ENCODE results near the gene PRKCE. TPM values are rescaled to one million over a fixed set of nuclear protein-coding genes. Genes with fewer than 3 reads are reported as not detected.

PRKCE gene
- polyA plus RNA-seq, 1 of the 3 experiments (the other 2 are of a cell fraction), result 16.3 TPM

GRCh38 chr2:45975752-45976517, 324.5 kb downstream of the PRKCE start:
- ChIA-PET CTCF (interaction anchor here (1.0 to 1.6 kb wide), 4 partner anchors 11 to 39 kb away, joined by 3 to 7 read pairs (median 4); no protein-coding TSS in a partner anchor), POLR2A (no interaction called here)
- H3K4me3 ChIP-seq (ENCODE audit: low read depth in 2 of 2, low read length in 1 of 2), result no peak overlapping the region
- no peaks in the 10 kb centered on the region for H3K27me3 ChIP-seq (ENCODE audit: insufficient read depth)
- no peaks in the 10 kb centered on the region for H3K9me3 ChIP-seq
- H4K20me1 ChIP-seq (ENCODE audit: insufficient read depth), result no peaks in the 10 kb centered on the region
- no peaks in the 10 kb centered on the region for H3K36me3 ChIP-seq (replicated peaks in 1 of 2; ENCODE audit: control insufficient read depth in 1 of 2, insufficient read depth in 2 of 2, low read length in 1 of 2)
- no peaks in the 10 kb centered on the region for H3F3A ChIP-seq (replicated peaks; ENCODE audit: insufficient read depth)
- no peaks in the 10 kb centered on the region; a peak in 1 of 4 replicates for H3K4me1 ChIP-seq (ENCODE audit: control insufficient read depth in 1 of 2, insufficient read depth in 2 of 2, low read depth in 1 of 2, low read length in 1 of 2)
- TF ChIP-seq SMC3 (IDR thresholded peaks at IDR 0.05; ENCODE audit: low read depth, low read length), result no peak
- no peak for TF ChIP-seq USF2 (IDR thresholded peaks at IDR 0.05; ENCODE audit: borderline replicate concordance, low read depth, low read length)
- TF ChIP-seq ELF1 (IDR thresholded peaks at IDR 0.05), result no peak
- TF ChIP-seq NFIC (IDR thresholded peaks at IDR 0.05; ENCODE audit: borderline replicate concordance), result no peak
- no peak for TF ChIP-seq RAD21 (IDR thresholded peaks at IDR 0.05; ENCODE audit: low read length)
- TF ChIP-seq FOSL2 (IDR thresholded peaks at IDR 0.05; ENCODE audit: borderline replicate concordance, low read depth), result no peak
- no peak overlapping the region for H3K4me2 ChIP-seq
- H3K79me2 ChIP-seq (ENCODE audit: insufficient read depth), result no peaks in the 10 kb centered on the region
- H3K9ac ChIP-seq, result no peak overlapping the region
- no peaks in the 10 kb centered on the region for H3K9me2 ChIP-seq
- H3K27ac ChIP-seq (ENCODE audit: low read depth in 2 of 2, low read length in 1 of 2), result no peak overlapping the region
- DNase-seq, result no peak
- no peak overlapping the region for H2AFZ ChIP-seq (ENCODE audit: low read depth)
- 88% methylated on average over 14 of the region's 14 CpGs for WGBS (ENCODE audit: low lambda C conversion rate)

- no peak overlapping the region for H3K4me3 ChIP-seq (ENCODE audit: low read depth in 2 of 2, low read length in 1 of 2)
- no peaks in the 10 kb centered on the region for H3K9me3 ChIP-seq
- H3K9ac ChIP-seq, result no peak overlapping the region
- no peak for DNase-seq
- CTCF ChIA-PET, result interaction anchor here (1.1 to 4.9 kb wide), 3 partner anchors 13 to 319 kb away, joined by 3 to 36 read pairs (median 3); no protein-coding TSS in a partner anchor
- H3K79me2 ChIP-seq (ENCODE audit: insufficient read depth), result no peaks in the 10 kb centered on the region
- POLR2A ChIA-PET, result no interaction called here
- no peaks in the 10 kb centered on the region for H3K36me3 ChIP-seq (replicated peaks in 1 of 2; ENCODE audit: control insufficient read depth in 1 of 2, insufficient read depth in 2 of 2, low read length in 1 of 2)
- no peak overlapping the region for H3K4me2 ChIP-seq
- H3K27me3 ChIP-seq (ENCODE audit: insufficient read depth), result no peaks in the 10 kb centered on the region
- no peaks in the 10 kb centered on the region for H3K9me2 ChIP-seq
- no peak for TF ChIP-seq GABPA (IDR thresholded peaks at IDR 0.05; ENCODE audit: low read depth)
- TF ChIP-seq TEAD4 (IDR thresholded peaks at IDR 0.05; ENCODE audit: borderline replicate concordance, insufficient read depth), result no peak
- TF ChIP-seq ELF1 (IDR thresholded peaks at IDR 0.05), result no peak
- TF ChIP-seq ZBTB33 (IDR thresholded peaks at IDR 0.05; ENCODE audit: borderline replicate concordance, low read depth), result no peak
- TF ChIP-seq RCOR1 (IDR thresholded peaks at IDR 0.05; ENCODE audit: low read length), result no peak
- TF ChIP-seq RFX5 (IDR thresholded peaks at IDR 0.05; ENCODE audit: low read length), result no peak
- TF ChIP-seq REST (IDR thresholded peaks at IDR 0.05; ENCODE audit: low read depth, low read length), result no peak
- TF ChIP-seq CHD2 (IDR thresholded peaks at IDR 0.05; ENCODE audit: low read length, partially characterized antibody), result no peak
- no peak for TF ChIP-seq RAD21 (IDR thresholded peaks at IDR 0.05; ENCODE audit: low read length)
- no peak for TF ChIP-seq GATA2 (CRISPR knock-in tag; IDR thresholded peaks at IDR 0.05)
- no peak for TF ChIP-seq JUND (IDR thresholded peaks at IDR 0.05)
- TF ChIP-seq EZH2phosphoT487 (IDR thresholded peaks at IDR 0.05; ENCODE audit: borderline replicate concordance, low read depth), result no peak
- no peak for TF ChIP-seq RXRA (IDR thresholded peaks at IDR 0.05; ENCODE audit: borderline replicate concordance, low read depth)
- no peak for TF ChIP-seq TAF1 (IDR thresholded peaks at IDR 0.05; ENCODE audit: borderline replicate concordance, low read depth, low read length)
- no peaks in the 10 kb centered on the region for H3F3A ChIP-seq (replicated peaks; ENCODE audit: insufficient read depth)
- no peaks in the 10 kb centered on the region for H3K4me1 ChIP-seq (ENCODE audit: control insufficient read depth in 1 of 2, insufficient read depth in 2 of 2, low read depth in 1 of 2, low read length in 1 of 2)
- no peak overlapping the region for H3K27ac ChIP-seq (ENCODE audit: low read depth in 2 of 2, low read length in 1 of 2)
- H2AFZ ChIP-seq (ENCODE audit: low read depth), result no peak overlapping the region
- H4K20me1 ChIP-seq (ENCODE audit: insufficient read depth), result no peaks in the 10 kb centered on the region
- WGBS (ENCODE audit: low lambda C conversion rate), result 69% methylated on average over 4 of the region's 4 CpGs
Measured at GRCh38 chr2:45978302-45978859, 326.9 kb downstream of the PRKCE start.

Measured in SK-N-SH (cell line).